Fibroblast of lung (primary cell): ENCODE data around the gene ARVCF. TPM values are rescaled to one million over a fixed set of nuclear protein-coding genes. Genes with fewer than 3 reads are reported as not detected.

Experiments used
- DNase-seq, 2 donors: peaks; one replicate each; pipeline versions ENCODE4 v3.0.0 to v3.0.0-alpha.2; 2010; ENCODE audit warnings: low read depth in 2 of 2
- H2AFZ ChIP-seq: 2 replicates; pipeline ENCODE4 v1.5.1; 2012; ENCODE audit warnings: low read length, control low read depth, inconsistent platforms
- H3K27ac ChIP-seq: 2 replicates; pipeline ENCODE4 v1.5.1; 2011; ENCODE audit warnings: low read length, control low read depth; ENCODE audit not compliant: insufficient read depth
- H3K27me3 ChIP-seq: 2 replicates; pipeline ENCODE4 v1.5.1; 2011; ENCODE audit warnings: mild to moderate bottlenecking, low read length; ENCODE audit not compliant: control insufficient read depth, insufficient read depth
- H3K36me3 ChIP-seq: 2 replicates; pipeline ENCODE4 v1.5.1; 2011; ENCODE audit warnings: low read length; ENCODE audit not compliant: control insufficient read depth, insufficient read depth
- H3K4me1 ChIP-seq: 2 replicates; pipeline ENCODE4 v1.5.1; 2011; ENCODE audit warnings: low read length; ENCODE audit not compliant: control insufficient read depth, insufficient read depth; ENCODE audit errors: extremely low read depth
- H3K4me2 ChIP-seq: 2 replicates; pipeline ENCODE4 v1.5.1; 2011; ENCODE audit warnings: low read length, control low read depth; ENCODE audit not compliant: insufficient read depth; ENCODE audit errors: extremely low read depth
- H3K4me3 ChIP-seq, 4 experiments: fragments of 200-600 bp in 1 of 4; sonication (generic) in 1 of 4; replicated peaks in 1 of 4; 2 replicates each; pipeline ENCODE4 v1.5.1; 2011 to 2016; ENCODE audit warnings: low read length in 4 of 4, low read depth in 3 of 4, mild to moderate bottlenecking in 3 of 4, control low read depth in 2 of 4, inconsistent platforms in 1 of 4, mixed read lengths in 1 of 4; ENCODE audit not compliant: insufficient read depth in 1 of 4; ENCODE audit errors: control extremely low read depth in 1 of 4
- H3K79me2 ChIP-seq: 2 replicates; pipeline ENCODE4 v1.5.1; 2012; ENCODE audit warnings: mild to moderate bottlenecking, low read length, inconsistent platforms; ENCODE audit not compliant: control insufficient read depth, insufficient read depth
- H3K9ac ChIP-seq: 2 replicates; pipeline ENCODE4 v1.5.1; 2011; ENCODE audit warnings: mild to moderate bottlenecking, low read length, control low read depth; ENCODE audit not compliant: insufficient read depth
- H3K9me3 ChIP-seq: 2 replicates; pipeline ENCODE4 v1.5.1; 2012; ENCODE audit warnings: low read depth, low read length; ENCODE audit not compliant: control insufficient read depth, insufficient read depth
- H4K20me1 ChIP-seq: 2 replicates; pipeline ENCODE4 v1.5.1; 2011; ENCODE audit warnings: low read length; ENCODE audit not compliant: control insufficient read depth, insufficient read depth; ENCODE audit errors: extremely low read depth
- EZH2 ChIP-seq: IDR thresholded peaks from 2 replicates; pipeline ENCODE4 v1.5.1; 2012; ENCODE audit warnings: low read length, control low read depth, mild to moderate bottlenecking; ENCODE audit errors: missing control alignments
- polyA plus RNA-seq, 2 donors: library from polyadenylated mRNA; depleted of rRNA in 1 of 2; stranded (reverse) in 1 of 2; unstranded in 1 of 2; fragments of >200 nt; gene quantifications; 2 replicates each; pipeline ENCODE4 v1.2.1, GENCODE V29; 2011 to 2012; ENCODE audit warnings: missing spikeins in 1 of 2
- total RNA-seq: library from RNA; depleted of rRNA; stranded (reverse); fragments of >200 nt; gene quantifications from 2 replicates; pipeline ENCODE4 v1.2.1, GENCODE V29; 2014
- TF ChIP-seq, protein P1 (sequence below), 2 donors: IDR thresholded peaks in 1 of 2; conservative IDR thresholded peaks in 1 of 2; 1 replicate in 1 of 2; 2 replicates in 1 of 2; pipeline ENCODE4 v1.5.1; 2011 to 2012; ENCODE audit warnings: low read length in 2 of 2, control low read depth in 1 of 2, inconsistent platforms in 1 of 2, low read depth in 1 of 2, mild to moderate bottlenecking in 1 of 2

ARVCF gene
- total and polyA plus RNA-seq, 2 donors (not counting 1 experiment from before 2014, with no cell fraction given): 2.0 to 15.7 TPM

DNA sequence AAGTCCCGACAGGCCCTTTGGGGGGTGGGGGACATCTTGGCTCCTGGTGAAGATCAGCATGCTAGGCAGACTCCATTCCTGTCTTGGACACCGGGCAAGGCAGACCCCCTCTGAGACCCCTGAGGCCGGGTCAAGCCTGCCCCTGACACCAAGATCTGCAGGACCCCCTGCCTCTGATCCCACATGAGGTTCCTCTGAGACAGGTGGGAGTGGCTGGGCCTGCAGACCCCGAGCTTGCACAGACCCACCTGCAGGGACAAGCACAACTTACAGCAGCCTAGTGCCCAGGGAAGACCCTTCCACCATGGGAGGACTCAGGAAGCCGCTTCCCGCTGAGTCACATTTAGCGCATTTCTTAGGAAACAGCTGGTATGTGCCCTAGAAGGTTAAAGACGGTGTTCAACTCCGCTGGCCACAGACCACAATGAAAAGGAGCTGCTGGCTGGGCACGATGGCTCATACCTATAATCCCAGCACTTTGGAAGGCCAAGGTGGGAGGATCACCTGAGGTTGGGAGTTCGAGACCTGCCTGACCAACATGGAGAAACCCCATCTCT, 15.5 kb downstream of the ARVCF start:
- Histone ChIP-seq H4K20me1 (no peaks in the 10 kb centered on the region), H3K9me3 (no peaks in the 10 kb centered on the region), H3K27ac (no peak overlapping the region), H3K79me2 (no peaks in the 10 kb centered on the region), H3K4me1 (no peaks in the 10 kb centered on the region), H3K27me3 (peaks cover 4% of the 10 kb centered on the region), H3K4me3 (no peak overlapping the region), H3K4me2 (no peak overlapping the region), H2AFZ (no peak overlapping the region), H3K36me3 (no peaks in the 10 kb centered on the region), H3K9ac (no peak overlapping the region)
- DNase-seq: peak in 1 of 2 donors; percentile 80
- TF ChIP-seq EZH2: no peak
- TF ChIP-seq, protein P1, sequence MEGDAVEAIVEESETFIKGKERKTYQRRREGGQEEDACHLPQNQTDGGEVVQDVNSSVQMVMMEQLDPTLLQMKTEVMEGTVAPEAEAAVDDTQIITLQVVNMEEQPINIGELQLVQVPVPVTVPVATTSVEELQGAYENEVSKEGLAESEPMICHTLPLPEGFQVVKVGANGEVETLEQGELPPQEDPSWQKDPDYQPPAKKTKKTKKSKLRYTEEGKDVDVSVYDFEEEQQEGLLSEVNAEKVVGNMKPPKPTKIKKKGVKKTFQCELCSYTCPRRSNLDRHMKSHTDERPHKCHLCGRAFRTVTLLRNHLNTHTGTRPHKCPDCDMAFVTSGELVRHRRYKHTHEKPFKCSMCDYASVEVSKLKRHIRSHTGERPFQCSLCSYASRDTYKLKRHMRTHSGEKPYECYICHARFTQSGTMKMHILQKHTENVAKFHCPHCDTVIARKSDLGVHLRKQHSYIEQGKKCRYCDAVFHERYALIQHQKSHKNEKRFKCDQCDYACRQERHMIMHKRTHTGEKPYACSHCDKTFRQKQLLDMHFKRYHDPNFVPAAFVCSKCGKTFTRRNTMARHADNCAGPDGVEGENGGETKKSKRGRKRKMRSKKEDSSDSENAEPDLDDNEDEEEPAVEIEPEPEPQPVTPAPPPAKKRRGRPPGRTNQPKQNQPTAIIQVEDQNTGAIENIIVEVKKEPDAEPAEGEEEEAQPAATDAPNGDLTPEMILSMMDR (conservative IDR thresholded peaks at IDR 0.05 in 1 of 2, IDR thresholded peaks at IDR 0.05 in 1 of 2; ENCODE audit: low read depth in 1 of 2, low read length in 2 of 2): no peak

DNA sequence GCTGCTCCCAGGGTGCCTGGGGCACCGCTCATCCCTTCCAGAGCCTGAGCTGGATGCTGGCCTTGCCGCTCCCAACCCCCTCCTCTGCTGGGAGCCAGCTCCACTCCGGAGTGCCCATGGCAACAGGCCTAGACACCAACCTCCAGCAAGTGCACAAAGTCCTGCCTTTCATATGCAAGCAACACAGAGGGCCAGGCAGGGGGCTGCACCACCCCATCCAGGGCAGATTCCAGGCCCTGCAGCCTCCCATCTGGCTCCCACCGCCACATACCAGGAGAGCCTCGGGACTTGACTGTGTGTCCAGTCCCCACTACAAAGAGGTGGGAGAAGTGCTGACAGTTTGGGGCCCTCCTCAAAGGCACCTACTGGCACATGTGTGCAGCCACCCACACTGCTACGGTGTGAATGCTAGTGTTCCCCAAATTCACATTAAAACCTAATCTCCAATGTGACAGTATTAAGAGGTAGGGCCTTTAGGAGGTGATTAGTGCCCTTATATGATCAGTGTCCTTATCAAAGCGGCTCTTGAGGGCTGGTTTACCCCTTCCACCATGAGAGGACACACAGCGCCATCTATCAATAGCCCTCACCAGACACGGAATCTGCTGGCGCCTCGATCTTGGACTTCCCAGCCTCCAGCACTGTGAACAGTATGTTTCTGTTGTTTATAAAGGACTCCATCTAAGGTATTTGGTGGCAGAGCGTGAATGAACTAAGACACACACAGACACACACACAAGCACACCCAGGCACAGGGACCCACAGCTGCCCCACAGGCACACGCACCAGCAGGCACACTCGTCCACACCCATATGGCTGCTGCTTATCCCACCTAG, 16.2 kb downstream of the ARVCF start:
- no peak for DNase-seq
- Histone ChIP-seq H3K9me3 (no peaks in the 10 kb centered on the region), H3K4me2 (no peak overlapping the region), H3K36me3 (no peaks in the 10 kb centered on the region), H3K27me3 (peaks cover 4% of the 10 kb centered on the region), H4K20me1 (no peaks in the 10 kb centered on the region), H3K27ac (no peak overlapping the region), H3K9ac (no peak overlapping the region), H3K4me3 (no peak overlapping the region), H3K79me2 (no peaks in the 10 kb centered on the region), H2AFZ (no peak overlapping the region), H3K4me1 (peaks cover 4% of the 10 kb centered on the region)
- no peak for TF ChIP-seq EZH2
- TF ChIP-seq, protein P1 (conservative IDR thresholded peaks at IDR 0.05 in 1 of 2, IDR thresholded peaks at IDR 0.05 in 1 of 2; ENCODE audit: low read depth in 1 of 2, low read length in 2 of 2): no peak

DNA sequence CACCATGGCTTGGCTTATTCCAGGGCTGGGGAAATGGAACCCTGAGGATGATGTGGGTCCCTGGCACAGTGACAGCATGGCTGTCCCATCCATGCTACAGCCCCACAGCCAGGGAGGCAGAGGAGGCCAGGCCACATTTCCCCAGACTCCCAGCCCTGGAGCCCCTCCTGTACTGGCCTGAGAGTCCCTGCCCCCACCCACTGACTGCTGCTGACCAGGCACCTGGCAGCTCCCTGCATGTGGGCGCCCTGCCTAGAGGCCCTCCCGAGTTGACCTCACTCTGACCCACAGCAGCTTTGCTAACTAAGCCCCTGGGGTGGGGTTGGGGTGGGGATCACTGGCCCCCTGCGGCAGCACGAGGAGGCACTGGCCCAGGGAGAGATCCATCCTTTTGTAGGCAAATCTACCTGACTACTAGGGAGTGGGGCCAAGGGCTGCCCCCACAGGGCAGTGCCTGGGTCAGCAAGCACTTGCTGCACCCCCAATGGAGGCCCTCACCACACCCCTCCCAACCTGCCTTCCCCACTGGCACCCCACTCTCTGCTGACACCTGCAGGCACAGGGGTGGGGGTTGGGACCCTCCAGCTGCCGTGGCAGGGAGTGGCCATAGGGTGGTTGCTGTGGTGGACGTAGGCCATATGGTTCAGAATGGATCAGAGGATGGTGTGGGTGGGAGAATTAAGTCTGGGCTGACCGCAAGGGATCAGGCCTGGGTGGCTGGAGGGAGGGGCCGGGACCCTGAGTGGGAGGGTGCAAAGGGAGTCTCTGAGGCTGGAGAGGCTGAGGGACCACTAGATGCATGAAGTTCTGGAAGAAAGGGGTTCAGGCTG, 17.4 kb downstream of the ARVCF start:
- H3K9ac ChIP-seq: no peak overlapping the region
- H3K27ac ChIP-seq: no peak overlapping the region
- peaks cover 11% of the 10 kb centered on the region for H3K4me1 ChIP-seq
- no peaks in the 10 kb centered on the region for H3K79me2 ChIP-seq
- no peak overlapping the region for H2AFZ ChIP-seq
- no peak for TF ChIP-seq EZH2
- TF ChIP-seq, protein P1 (conservative IDR thresholded peaks at IDR 0.05 in 1 of 2, IDR thresholded peaks at IDR 0.05 in 1 of 2; ENCODE audit: low read depth in 1 of 2, low read length in 2 of 2): no peak
- H3K9me3 ChIP-seq: no peaks in the 10 kb centered on the region
- H4K20me1 ChIP-seq: no peaks in the 10 kb centered on the region
- H3K4me2 ChIP-seq: no peak overlapping the region
- H3K4me3 ChIP-seq: no peak overlapping the region
- no peaks in the 10 kb centered on the region for H3K36me3 ChIP-seq
- peak in 1 of 2 donors; percentile 46 for DNase-seq
- H3K27me3 ChIP-seq: peaks cover 4% of the 10 kb centered on the region
